ENCODE results near the gene CYBRD1.

CYBRD1 gene

DNA sequence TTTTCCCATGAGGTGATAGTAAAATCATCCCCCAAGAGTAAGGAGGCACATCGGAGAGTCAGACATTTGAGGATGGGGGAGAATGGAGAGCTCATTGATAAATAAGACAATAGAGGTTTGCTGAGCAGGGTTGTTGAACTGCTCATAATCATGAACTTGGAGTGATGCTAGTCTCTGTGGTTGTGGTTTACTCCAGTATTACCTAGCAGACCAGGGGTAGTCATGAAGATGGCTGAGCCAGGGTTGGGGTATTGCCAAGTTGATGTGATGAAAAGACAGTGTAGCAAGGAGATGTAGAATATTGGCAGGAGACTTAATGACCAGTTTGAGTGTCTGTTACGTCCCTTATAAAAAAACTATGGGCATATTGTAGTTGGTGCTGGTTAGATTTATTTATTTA is 25.4 kb downstream of the CYBRD1 start:
- Histone ChIP-seq H3K4me1 (ENCODE audit: control extremely low read depth in 1 of 4, control insufficient read depth in 4 of 4, insufficient read depth in 4 of 4, low read length in 3 of 4) (peaks cover 3 to 11% (median 6%) of the 10 kb centered on the region in 4 experiments), H3K4me3 (ENCODE audit: control insufficient read depth in 1 of 7, extremely low read depth in 1 of 7, insufficient read depth in 4 of 7, low read depth in 2 of 7, low read length in 6 of 7) (no peak overlapping the region), H3K9me3 (ENCODE audit: control extremely low read depth in 1 of 5, control insufficient read depth in 4 of 5, insufficient read depth in 2 of 5, low read depth in 1 of 5, low read length in 4 of 5) (no peaks in the 10 kb centered on the region), H3K36me3 (ENCODE audit: control insufficient read depth in 4 of 4, insufficient read depth in 4 of 4, low read length in 3 of 4) (peaks cover 3 to 19% (median 18%) of the 10 kb centered on the region in 4 experiments), H3K27ac (ENCODE audit: insufficient read depth in 1 of 2, low read depth in 1 of 2, low read length in 2 of 2, poor library complexity in 1 of 2, severe bottlenecking in 2 of 2) (no peak overlapping the region), H3K27me3 (replicated peaks in 2 of 5; ENCODE audit: control insufficient read depth in 4 of 5, insufficient read depth in 5 of 5, low read length in 4 of 5) (no peaks in the 10 kb centered on the region)
- peak in 2 of 3 donors; percentile 36 to 44 for DNase-seq
- POLR2A ChIA-PET: no interaction called here
- WGBS (ENCODE audit: insufficient coverage): no CpG with 5 or more reads among the region's 2 CpGs
- CTCF ChIA-PET: interaction anchor here (1.3 kb wide), 1 partner anchor 16 kb away, joined by 3 read pairs; no protein-coding TSS in a partner anchor

- Histone ChIP-seq H3K4me3 (ENCODE audit: control insufficient read depth in 1 of 7, extremely low read depth in 1 of 7, insufficient read depth in 4 of 7, low read depth in 2 of 7, low read length in 6 of 7) (no peak overlapping the region), H3K4me1 (ENCODE audit: control extremely low read depth in 1 of 4, control insufficient read depth in 4 of 4, insufficient read depth in 4 of 4, low read length in 3 of 4) (peaks cover 3 to 11% (median 6%) of the 10 kb centered on the region in 4 experiments), H3K27ac (ENCODE audit: insufficient read depth in 1 of 2, low read depth in 1 of 2, low read length in 2 of 2, poor library complexity in 1 of 2, severe bottlenecking in 2 of 2) (no peak overlapping the region), H3K9me3 (ENCODE audit: control extremely low read depth in 1 of 5, control insufficient read depth in 4 of 5, insufficient read depth in 2 of 5, low read depth in 1 of 5, low read length in 4 of 5) (no peaks in the 10 kb centered on the region), H3K27me3 (replicated peaks in 2 of 5; ENCODE audit: control insufficient read depth in 4 of 5, insufficient read depth in 5 of 5, low read length in 4 of 5) (no peaks in the 10 kb centered on the region), H3K36me3 (ENCODE audit: control insufficient read depth in 4 of 4, insufficient read depth in 4 of 4, low read length in 3 of 4) (peaks cover 8 to 37% (median 23%) of the 10 kb centered on the region in 4 experiments)
- ChIA-PET POLR2A (no interaction called here), CTCF (interaction anchor here (2.0 kb wide), 1 partner anchor 8 kb away, joined by 8 read pairs; no protein-coding TSS in a partner anchor)
- DNase-seq: no peak
Observed at GRCh38 chr2:171550613-171551012, 28.3 kb downstream of the CYBRD1 start.

DNA sequence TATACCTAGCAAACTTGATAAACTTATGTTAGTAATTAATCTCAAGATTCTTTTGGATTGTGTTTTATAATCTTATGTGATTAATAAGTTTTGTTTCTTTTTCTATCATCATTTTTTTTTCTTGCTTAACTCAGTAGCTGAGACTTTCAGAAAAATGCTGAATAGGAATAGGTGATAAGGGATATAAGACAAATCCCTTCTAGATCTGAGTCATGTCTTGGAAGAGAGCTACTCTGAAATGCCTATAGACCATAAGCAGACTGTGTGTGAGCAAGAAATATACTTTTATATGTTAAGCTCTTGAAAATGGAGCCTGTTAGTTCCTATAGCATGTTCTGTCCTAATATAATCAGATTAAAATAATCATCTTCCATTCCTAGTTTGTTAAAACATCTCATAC is 29.6 kb downstream of the CYBRD1 start:
- H3K4me1 ChIP-seq (ENCODE audit: control extremely low read depth in 1 of 4, control insufficient read depth in 4 of 4, insufficient read depth in 4 of 4, low read length in 3 of 4): peaks cover 3 to 8% (median 4%) of the 10 kb centered on the region in 4 experiments
- CTCF ChIA-PET: interaction anchor here (2.0 kb wide), 1 partner anchor 9 kb away, joined by 8 read pairs; no protein-coding TSS in a partner anchor
- no peak overlapping the region for H3K4me3 ChIP-seq (ENCODE audit: control insufficient read depth in 1 of 7, extremely low read depth in 1 of 7, insufficient read depth in 4 of 7, low read depth in 2 of 7, low read length in 6 of 7)
- no peaks in the 10 kb centered on the region for H3K27me3 ChIP-seq (replicated peaks in 2 of 5; ENCODE audit: control insufficient read depth in 4 of 5, insufficient read depth in 5 of 5, low read length in 4 of 5)
- no peaks in the 10 kb centered on the region for H3K9me3 ChIP-seq (ENCODE audit: control extremely low read depth in 1 of 5, control insufficient read depth in 4 of 5, insufficient read depth in 2 of 5, low read depth in 1 of 5, low read length in 4 of 5)
- H3K36me3 ChIP-seq (ENCODE audit: control insufficient read depth in 4 of 4, insufficient read depth in 4 of 4, low read length in 3 of 4): peaks cover 8 to 42% (median 31%) of the 10 kb centered on the region in 4 experiments
- no peak overlapping the region for H3K27ac ChIP-seq (ENCODE audit: insufficient read depth in 1 of 2, low read depth in 1 of 2, low read length in 2 of 2, poor library complexity in 1 of 2, severe bottlenecking in 2 of 2)
- POLR2A ChIA-PET: no interaction called here
- no peak for DNase-seq

GRCh38 chr2:171553236-171553635 is 31.0 kb downstream of the CYBRD1 start:
- Histone ChIP-seq H3K9me3 (ENCODE audit: control extremely low read depth in 1 of 5, control insufficient read depth in 4 of 5, insufficient read depth in 2 of 5, low read depth in 1 of 5, low read length in 4 of 5) (no peaks in the 10 kb centered on the region), H3K4me1 (ENCODE audit: control extremely low read depth in 1 of 4, control insufficient read depth in 4 of 4, insufficient read depth in 4 of 4, low read length in 3 of 4) (no peaks in the 10 kb centered on the region), H3K27ac (ENCODE audit: insufficient read depth in 1 of 2, low read depth in 1 of 2, low read length in 2 of 2, poor library complexity in 1 of 2, severe bottlenecking in 2 of 2) (no peak overlapping the region), H3K27me3 (replicated peaks in 2 of 5; ENCODE audit: control insufficient read depth in 4 of 5, insufficient read depth in 5 of 5, low read length in 4 of 5) (no peaks in the 10 kb centered on the region), H3K36me3 (ENCODE audit: control insufficient read depth in 4 of 4, insufficient read depth in 4 of 4, low read length in 3 of 4) (peaks cover 8 to 42% (median 30%) of the 10 kb centered on the region in 4 experiments), H3K4me3 (ENCODE audit: control insufficient read depth in 1 of 7, extremely low read depth in 1 of 7, insufficient read depth in 4 of 7, low read depth in 2 of 7, low read length in 6 of 7) (no peak overlapping the region)
- POLR2A ChIA-PET: no interaction called here
- DNase-seq: no peak
- CTCF ChIA-PET: no interaction called here
- WGBS (ENCODE audit: insufficient coverage): no CpG with 5 or more reads among the region's 2 CpGs

- peaks cover 8 to 42% (median 30%) of the 10 kb centered on the region in 4 experiments for H3K36me3 ChIP-seq (ENCODE audit: control insufficient read depth in 4 of 4, insufficient read depth in 4 of 4, low read length in 3 of 4)
- CTCF ChIA-PET: no interaction called here
- no peaks in the 10 kb centered on the region for H3K27me3 ChIP-seq (replicated peaks in 2 of 5; ENCODE audit: control insufficient read depth in 4 of 5, insufficient read depth in 5 of 5, low read length in 4 of 5)
- no peak for DNase-seq
- no peak overlapping the region for H3K27ac ChIP-seq (ENCODE audit: insufficient read depth in 1 of 2, low read depth in 1 of 2, low read length in 2 of 2, poor library complexity in 1 of 2, severe bottlenecking in 2 of 2)
- WGBS (ENCODE audit: insufficient coverage): 100% methylated on average over 6 of the region's 8 CpGs
- H3K4me3 ChIP-seq (ENCODE audit: control insufficient read depth in 1 of 7, extremely low read depth in 1 of 7, insufficient read depth in 4 of 7, low read depth in 2 of 7, low read length in 6 of 7): no peak overlapping the region
- H3K4me1 ChIP-seq (ENCODE audit: control extremely low read depth in 1 of 4, control insufficient read depth in 4 of 4, insufficient read depth in 4 of 4, low read length in 3 of 4): no peaks in the 10 kb centered on the region
- POLR2A ChIA-PET: no interaction called here
- no peaks in the 10 kb centered on the region for H3K9me3 ChIP-seq (ENCODE audit: control extremely low read depth in 1 of 5, control insufficient read depth in 4 of 5, insufficient read depth in 2 of 5, low read depth in 1 of 5, low read length in 4 of 5)
Observed at GRCh38 chr2:171553858-171554257, 31.6 kb downstream of the CYBRD1 start.

- Histone ChIP-seq H3K27ac (ENCODE audit: insufficient read depth in 1 of 2, low read depth in 1 of 2, low read length in 2 of 2, poor library complexity in 1 of 2, severe bottlenecking in 2 of 2) (no peak overlapping the region), H3K36me3 (ENCODE audit: control insufficient read depth in 4 of 4, insufficient read depth in 4 of 4, low read length in 3 of 4) (peaks cover 8 to 42% (median 25%) of the 10 kb centered on the region in 4 experiments), H3K4me3 (ENCODE audit: control insufficient read depth in 1 of 7, extremely low read depth in 1 of 7, insufficient read depth in 4 of 7, low read depth in 2 of 7, low read length in 6 of 7) (no peak overlapping the region), H3K4me1 (ENCODE audit: control extremely low read depth in 1 of 4, control insufficient read depth in 4 of 4, insufficient read depth in 4 of 4, low read length in 3 of 4) (no peaks in the 10 kb centered on the region), H3K27me3 (replicated peaks in 2 of 5; ENCODE audit: control insufficient read depth in 4 of 5, insufficient read depth in 5 of 5, low read length in 4 of 5) (no peaks in the 10 kb centered on the region), H3K9me3 (ENCODE audit: control extremely low read depth in 1 of 5, control insufficient read depth in 4 of 5, insufficient read depth in 2 of 5, low read depth in 1 of 5, low read length in 4 of 5) (no peaks in the 10 kb centered on the region)
- DNase-seq: no peak
- POLR2A ChIA-PET: no interaction called here
- CTCF ChIA-PET: no interaction called here
- WGBS (ENCODE audit: insufficient coverage): 90% methylated on average over 1 of the region's 3 CpGs
Observed at GRCh38 chr2:171554991-171555615, 32.8 kb downstream of the CYBRD1 start.

DNA sequence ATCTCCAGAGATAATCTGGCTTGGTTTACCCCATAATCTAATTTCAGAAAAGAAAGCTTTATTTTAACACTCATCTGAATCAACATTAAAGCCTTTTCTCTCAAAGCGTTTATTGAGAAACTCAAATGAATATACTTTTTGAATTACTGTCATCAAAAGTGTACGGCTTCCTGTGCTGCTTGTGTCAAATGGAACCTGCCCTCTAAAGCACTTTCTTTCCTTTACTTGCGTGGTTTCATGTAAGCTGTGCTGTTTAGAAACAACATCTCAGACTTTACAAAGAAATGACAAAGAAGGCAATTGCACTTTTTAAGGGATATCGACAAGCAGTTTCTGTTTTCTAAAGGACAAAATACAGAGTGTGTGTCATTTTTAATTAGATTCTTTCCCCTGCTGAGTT is 35.1 kb downstream of the CYBRD1 start:
- Histone ChIP-seq H3K27ac (ENCODE audit: insufficient read depth in 1 of 2, low read depth in 1 of 2, low read length in 2 of 2, poor library complexity in 1 of 2, severe bottlenecking in 2 of 2) (no peak overlapping the region), H3K9me3 (ENCODE audit: control extremely low read depth in 1 of 5, control insufficient read depth in 4 of 5, insufficient read depth in 2 of 5, low read depth in 1 of 5, low read length in 4 of 5) (no peaks in the 10 kb centered on the region), H3K36me3 (ENCODE audit: control insufficient read depth in 4 of 4, insufficient read depth in 4 of 4, low read length in 3 of 4) (peaks cover 7 to 33% (median 20%) of the 10 kb centered on the region in 4 experiments), H3K4me3 (ENCODE audit: control insufficient read depth in 1 of 7, extremely low read depth in 1 of 7, insufficient read depth in 4 of 7, low read depth in 2 of 7, low read length in 6 of 7) (no peak overlapping the region), H3K27me3 (replicated peaks in 2 of 5; ENCODE audit: control insufficient read depth in 4 of 5, insufficient read depth in 5 of 5, low read length in 4 of 5) (no peaks in the 10 kb centered on the region), H3K4me1 (ENCODE audit: control extremely low read depth in 1 of 4, control insufficient read depth in 4 of 4, insufficient read depth in 4 of 4, low read length in 3 of 4) (no peaks in the 10 kb centered on the region)
- ChIA-PET CTCF (interaction anchor here (1.3 kb wide), 2 partner anchors 25 to 71 kb away, joined by 3 to 4 read pairs; no protein-coding TSS in a partner anchor), POLR2A (no interaction called here)
- 100% methylated on average over 1 of the region's 4 CpGs for WGBS (ENCODE audit: insufficient coverage)
- no peak for DNase-seq
